H1 (cell line): ENCODE data around the gene AKR7A2. TPM values are rescaled to one million over a fixed set of nuclear protein-coding genes. Genes with fewer than 3 reads are reported as not detected.

Experiments used
- CTCF ChIA-PET: fragments of 300-600 bp; sonication (Branson Sonifier 250); formaldehyde crosslinking; loops from one replicate; lab custom pipeline; 2021; ENCODE audit not compliant: partially characterized antibody; lab: Charles Lee
- POLR2A ChIA-PET: fragments of 300-600 bp; sonication (Branson Sonifier 250); formaldehyde crosslinking; loops from one replicate; lab custom pipeline; 2021; ENCODE audit warnings: inconsistent platforms; ENCODE audit not compliant: partially characterized antibody; lab: Charles Lee
- DNase-seq, 2 experiments: peaks; one replicate each; pipeline versions ENCODE4 v3.0.0 to v3.0.0-alpha.2; 2010 to 2022; ENCODE audit warnings: low spot score in 2 of 2, low read depth in 1 of 2, mixed read lengths in 1 of 2
- FAIRE-seq: peaks from 2 replicates; lab custom pipeline; 2011; peaks lifted over from hg19 to GRCh38; lab: Jason Lieb, UNC
- H2AFZ ChIP-seq: 2 replicates; pipeline ENCODE4 v1.8.1; 2012; ENCODE audit warnings: low read length, inconsistent platforms
- H2AK5ac ChIP-seq: 2 replicates; pipeline ENCODE4 v1.6.1; 2013; ENCODE audit warnings: low read depth, low read length
- H2BK120ac ChIP-seq: replicated peaks from 2 replicates; pipeline ENCODE3; 2013; ENCODE audit warnings: low read depth, low read length, inconsistent platforms
- H2BK12ac ChIP-seq: 2 replicates; pipeline ENCODE4 v1.6.1; 2013; ENCODE audit warnings: low read depth, low read length
- H2BK15ac ChIP-seq: 2 replicates; pipeline ENCODE4 v1.6.1; 2013; ENCODE audit warnings: low read length
- H2BK20ac ChIP-seq: 2 replicates; pipeline ENCODE4 v1.6.1; 2013; ENCODE audit warnings: low read length
- H2BK5ac ChIP-seq: 2 replicates; pipeline ENCODE4 v1.6.1; 2013; ENCODE audit warnings: low read depth, low read length
- H3K14ac ChIP-seq: 2 replicates; pipeline ENCODE4 v1.6.1; 2013; ENCODE audit warnings: inconsistent platforms; ENCODE audit not compliant: insufficient read length
- H3K18ac ChIP-seq: 2 replicates; pipeline ENCODE4 v1.6.1; 2013; ENCODE audit warnings: low read length; ENCODE audit errors: extremely low read depth
- H3K23ac ChIP-seq: 2 replicates; pipeline ENCODE4 v1.6.1; 2013; ENCODE audit warnings: inconsistent platforms; ENCODE audit not compliant: insufficient read length
- H3K23me2 ChIP-seq: 2 replicates; pipeline ENCODE4 v1.6.1; 2013; ENCODE audit warnings: low read depth, low read length
- H3K27ac ChIP-seq: 2 replicates; pipeline ENCODE4 v1.6.1; 2011; ENCODE audit warnings: low read depth, low read length, inconsistent platforms
- H3K27me3 ChIP-seq, 4 experiments: replicated peaks in 1 of 4; 1 replicate in 1 of 4; 2 replicates in 3 of 4; pipeline versions ENCODE4 v1.6.1 to v1.8.1; 2011 to 2013; ENCODE audit warnings: low read length in 3 of 4, mild to moderate bottlenecking in 3 of 4, inconsistent platforms in 2 of 4, mixed read lengths in 2 of 4, moderate library complexity in 1 of 4; ENCODE audit not compliant: control insufficient read depth in 3 of 4, insufficient read depth in 3 of 4; ENCODE audit errors: extremely low read depth in 1 of 4
- H3K36me3 ChIP-seq, 4 experiments: 2 replicates each; pipeline versions ENCODE4 v1.6.1 to v1.8.1; 2011 to 2013; ENCODE audit warnings: mild to moderate bottlenecking in 4 of 4, low read length in 3 of 4, moderate library complexity in 2 of 4, control low read depth in 1 of 4, inconsistent platforms in 1 of 4; ENCODE audit not compliant: insufficient read depth in 4 of 4, control insufficient read depth in 2 of 4
- H3K4ac ChIP-seq: replicated peaks from 2 replicates; pipeline ENCODE3; 2013; ENCODE audit warnings: low read length, low read depth, mixed read lengths, inconsistent platforms; ENCODE audit not compliant: insufficient read length
- H3K4me1 ChIP-seq, 4 experiments: replicated peaks in 1 of 4; 1 replicate in 1 of 4; 2 replicates in 3 of 4; pipeline versions ENCODE4 v1.6.1 to v1.8.1; 2011 to 2013; ENCODE audit warnings: low read length in 3 of 4, inconsistent platforms in 2 of 4, mixed read lengths in 1 of 4; ENCODE audit not compliant: insufficient read depth in 4 of 4, control insufficient read depth in 3 of 4
- H3K4me2 ChIP-seq, 2 experiments: 2 replicates each; pipeline versions ENCODE4 v1.6.1 to v1.8.1; 2011 to 2013; ENCODE audit warnings: low read depth in 2 of 2, low read length in 2 of 2, control low read depth in 1 of 2, inconsistent platforms in 1 of 2, mild to moderate bottlenecking in 1 of 2; ENCODE audit not compliant: insufficient read depth in 1 of 2
- H3K4me3 ChIP-seq, 4 experiments: fragments of 200-600, 300-600 bp in 1 of 4; sonication (generic), shearing (Covaris generic), sonication (Bioruptor Twin) in 1 of 4; 2 replicates each; pipeline versions ENCODE4 v1.5.1 to v1.8.1; 2011 to 2016; ENCODE audit warnings: low read length in 4 of 4, low read depth in 3 of 4, control low read depth in 2 of 4, inconsistent platforms in 2 of 4, mild to moderate bottlenecking in 2 of 4, mixed read lengths in 1 of 4, moderate library complexity in 1 of 4; ENCODE audit not compliant: insufficient read depth in 2 of 4; ENCODE audit errors: extremely low read depth in 1 of 4
- H3K56ac ChIP-seq: replicated peaks from 2 replicates; pipeline ENCODE3; 2013; ENCODE audit warnings: low read depth, mild to moderate bottlenecking, mixed read lengths, low read length, inconsistent platforms; ENCODE audit not compliant: insufficient read length
- H3K79me1 ChIP-seq: 2 replicates; pipeline ENCODE4 v1.6.1; 2013; ENCODE audit warnings: low read depth, low read length, control low read depth
- H3K79me2 ChIP-seq, 2 experiments: 2 replicates each; pipeline versions ENCODE4 v1.6.1 to v1.8.1; 2012 to 2013; ENCODE audit warnings: low read length in 2 of 2, mild to moderate bottlenecking in 2 of 2, inconsistent platforms in 1 of 2; ENCODE audit not compliant: insufficient read depth in 2 of 2, control insufficient read depth in 1 of 2
- H3K9ac ChIP-seq, 4 experiments: replicated peaks in 1 of 4; 1 replicate in 1 of 4; 2 replicates in 3 of 4; pipeline versions ENCODE4 v1.6.1 to v1.8.1; 2011 to 2013; ENCODE audit warnings: low read depth in 3 of 4, low read length in 3 of 4, control low read depth in 2 of 4, mild to moderate bottlenecking in 2 of 4, moderate library complexity in 2 of 4, inconsistent platforms in 1 of 4; ENCODE audit errors: extremely low read depth in 1 of 4
- H3K9me3 ChIP-seq, 2 experiments: 2 replicates each; pipeline versions ENCODE4 v1.6.1 to v1.8.1; 2012 to 2013; ENCODE audit warnings: mild to moderate bottlenecking in 2 of 2, moderate library complexity in 2 of 2, control low read depth in 1 of 2, inconsistent platforms in 1 of 2, low read depth in 1 of 2, low read length in 1 of 2, mixed read lengths in 1 of 2; ENCODE audit not compliant: insufficient read depth in 2 of 2
- H4K20me1 ChIP-seq, 2 experiments: replicated peaks in 1 of 2; 2 replicates each; pipeline versions ENCODE3 to v1.8.1; 2011 to 2013; ENCODE audit warnings: inconsistent platforms in 2 of 2, low read length in 2 of 2, mild to moderate bottlenecking in 1 of 2; ENCODE audit not compliant: insufficient read depth in 2 of 2, control insufficient read depth in 1 of 2
- H4K5ac ChIP-seq: 2 replicates; pipeline ENCODE4 v1.6.1; 2013; ENCODE audit warnings: low read length, low read depth, mixed read lengths, inconsistent platforms; ENCODE audit not compliant: insufficient read length
- H4K8ac ChIP-seq: 2 replicates; pipeline ENCODE4 v1.8.0; 2013; ENCODE audit warnings: mild to moderate bottlenecking, moderate library complexity, low read length, inconsistent platforms; ENCODE audit not compliant: insufficient read depth; ENCODE audit errors: extremely low read depth
- H4K91ac ChIP-seq: replicated peaks from 2 replicates; pipeline ENCODE3; 2013; ENCODE audit warnings: low read length, mixed read lengths, inconsistent platforms; ENCODE audit not compliant: insufficient read length
- KDM5A ChIP-seq: fragments of 200-600 bp; IDR thresholded peaks from 2 replicates; pipeline ENCODE4 v1.7.1; 2012; ENCODE audit warnings: mild to moderate bottlenecking, low read length, inconsistent platforms, mixed read lengths
- SP1 ChIP-seq: IDR thresholded peaks from 2 replicates; pipeline ENCODE4 v1.6.1; 2011; ENCODE audit warnings: low read depth, low read length
- SP2 ChIP-seq: IDR thresholded peaks from 2 replicates; pipeline ENCODE4 v1.6.1; 2012; ENCODE audit warnings: mild to moderate bottlenecking, low read length, inconsistent platforms
- WGBS, 2 experiments: shearing (Covaris generic) in 1 of 2; methylation state at CpG; one replicate each; pipeline versions ENCODE4 v1.1.6 to v1.1.7; 2013 to 2015; ENCODE audit warnings: low lambda C conversion rate in 2 of 2, mixed read lengths in 2 of 2, inconsistent platforms in 1 of 2, low coverage in 1 of 2, missing lambda C conversion rate in 1 of 2; ENCODE audit not compliant: insufficient replicate concordance in 2 of 2, insufficient coverage in 1 of 2, insufficient read length in 1 of 2; ENCODE audit errors: extremely low coverage in 1 of 2, missing lambda C conversion rate in 1 of 2; 5-methylcytosine and 5-hydroxymethylcytosine counted together
- polyA plus RNA-seq, 7 experiments: library from polyadenylated mRNA; depleted of rRNA in 3 of 7; stranded (reverse) in 5 of 7; unstranded in 2 of 7; fragments of >200 nt in 5 of 7; fragments of 200-250 nt in 2 of 7; gene quantifications; 1 replicate in 5 of 7; 2 replicates in 1 of 7; 4 replicates in 1 of 7; pipeline versions ENCODE4 v1.2.1 to v1.2.3, GENCODE V29; 2011 to 2013; ENCODE audit warnings: missing spikeins in 2 of 7, mixed read lengths in 2 of 7
- total RNA-seq: library from RNA; stranded (reverse); fragmentation: NEBNext Ultra II Directional; extraction: Animal tissue kit (Norgen Biotek cat#: 25700); gene quantifications from 2 replicates; pipeline ENCODE4 v1.2.1, GENCODE V29; 2021

The AKR7A2 gene
- total and polyA plus RNA-seq, 2 of the 8 experiments (the other 6 are each of a cell fraction or from before 2014, with no cell fraction given) = 32.0 to 48.3 TPM

- no peak overlapping the region for H3K9ac ChIP-seq
- no peak overlapping the region for H2BK12ac ChIP-seq
- no peak overlapping the region for H2BK120ac ChIP-seq
- no peak overlapping the region for H3K56ac ChIP-seq
- H2AK5ac ChIP-seq = no peak overlapping the region
- no peak overlapping the region for H2BK20ac ChIP-seq
- H3K79me1 ChIP-seq = peaks cover 2% of the 10 kb centered on the region; the same call in 1 of the 2 replicates
- no peak overlapping the region for H4K8ac ChIP-seq
- no peak overlapping the region for H3K4me3 ChIP-seq
- H3K18ac ChIP-seq = no peak overlapping the region
- H4K5ac ChIP-seq = no peak overlapping the region
- ChIA-PET CTCF (interaction anchor here (0.6 to 1.5 kb wide), 6 partner anchors 32 to 929 kb away, joined by 3 to 6 read pairs (median 3); no protein-coding TSS in a partner anchor), POLR2A (interaction anchor here (0.6 to 16.9 kb wide), 5 partner anchors 13 to 77 kb away, joined by 3 to 143 read pairs (median 4); partner anchors contain the start of genes AKR7A3, EMC1 and MRTO4)
- no peak overlapping the region for H3K27ac ChIP-seq
- no peak overlapping the region for H2BK15ac ChIP-seq
- peaks cover 5 to 21% (median 11%) of the 10 kb centered on the region in 4 experiments; a peak in 7 of 8 replicates for H3K36me3 ChIP-seq
- H3K4me2 ChIP-seq = no peak overlapping the region; a peak in 1 of 4 replicates
- WGBS, 2 experiments = 96% methylated on average over 7 of the region's 7 CpGs; no CpG with 5 or more reads in 1 of the 2 experiments
- H3K9me3 ChIP-seq = no peaks in the 10 kb centered on the region
- no peak overlapping the region for H2BK5ac ChIP-seq
- no peak overlapping the region for H4K91ac ChIP-seq
- H3K23ac ChIP-seq = no peak overlapping the region
- no peak for TF ChIP-seq KDM5A
- no peak for TF ChIP-seq SP1
- TF ChIP-seq SP2 = no peak
- H3K79me2 ChIP-seq = peaks cover 0 to 2% of the 10 kb centered on the region in 2 experiments; a peak in 1 of 4 replicates
- no peak overlapping the region for H3K4ac ChIP-seq
- H4K20me1 ChIP-seq = peaks cover 6 to 10% of the 10 kb centered on the region in 2 experiments
- H3K14ac ChIP-seq = no peak overlapping the region
- peaks cover 10% of the 10 kb centered on the region; the same call in 1 of the 2 replicates for H3K23me2 ChIP-seq
- H2AFZ ChIP-seq = no peak overlapping the region
- FAIRE-seq (no peak), DNase-seq (no peak)
- H3K4me1 ChIP-seq = peaks cover 0 to 14% (median 7%) of the 10 kb centered on the region in 4 experiments; a peak in 6 of 7 replicates
- H3K27me3 ChIP-seq = peaks cover 0 to 4% (median 1%) of the 10 kb centered on the region in 4 experiments; a peak in 1 of 7 replicates
These were observed 1.9 kb downstream of the AKR7A2 start for GRCh38 chr1:19310061-19310460.
